ENCODE results near the gene AKAP6. TPM values are rescaled to one million over a fixed set of nuclear protein-coding genes. Genes with fewer than 3 reads are reported as not detected.

The AKAP6 gene
- total RNA-seq, 2 donors from 2014 or later = 112 to 117 TPM

DNA sequence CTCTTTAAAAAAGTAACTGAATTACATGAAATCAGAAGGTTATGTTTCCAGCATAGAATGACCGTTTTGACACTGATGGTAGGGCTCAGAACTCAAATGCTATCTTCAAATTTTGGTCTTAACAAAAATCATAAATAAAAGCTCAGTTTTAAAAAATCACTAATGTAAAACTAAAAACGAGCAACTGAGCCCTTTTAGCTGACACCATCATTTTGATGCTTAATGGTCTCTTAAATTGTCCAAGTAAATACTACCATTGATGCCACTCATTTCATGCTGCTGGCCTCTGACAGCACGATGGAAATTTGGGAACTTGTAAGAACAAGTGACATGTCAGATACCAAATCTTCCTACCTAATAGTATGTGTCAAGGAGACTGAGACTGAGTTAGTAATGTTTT lies 205.0 kb downstream of the AKAP6 start:
- TF ChIP-seq, protein P1, sequence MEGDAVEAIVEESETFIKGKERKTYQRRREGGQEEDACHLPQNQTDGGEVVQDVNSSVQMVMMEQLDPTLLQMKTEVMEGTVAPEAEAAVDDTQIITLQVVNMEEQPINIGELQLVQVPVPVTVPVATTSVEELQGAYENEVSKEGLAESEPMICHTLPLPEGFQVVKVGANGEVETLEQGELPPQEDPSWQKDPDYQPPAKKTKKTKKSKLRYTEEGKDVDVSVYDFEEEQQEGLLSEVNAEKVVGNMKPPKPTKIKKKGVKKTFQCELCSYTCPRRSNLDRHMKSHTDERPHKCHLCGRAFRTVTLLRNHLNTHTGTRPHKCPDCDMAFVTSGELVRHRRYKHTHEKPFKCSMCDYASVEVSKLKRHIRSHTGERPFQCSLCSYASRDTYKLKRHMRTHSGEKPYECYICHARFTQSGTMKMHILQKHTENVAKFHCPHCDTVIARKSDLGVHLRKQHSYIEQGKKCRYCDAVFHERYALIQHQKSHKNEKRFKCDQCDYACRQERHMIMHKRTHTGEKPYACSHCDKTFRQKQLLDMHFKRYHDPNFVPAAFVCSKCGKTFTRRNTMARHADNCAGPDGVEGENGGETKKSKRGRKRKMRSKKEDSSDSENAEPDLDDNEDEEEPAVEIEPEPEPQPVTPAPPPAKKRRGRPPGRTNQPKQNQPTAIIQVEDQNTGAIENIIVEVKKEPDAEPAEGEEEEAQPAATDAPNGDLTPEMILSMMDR (IDR thresholded peaks at IDR 0.05) = no peak
- H3K4me1 ChIP-seq = peaks cover 0 to 15% of the 10 kb centered on the region in 2 donors
- no peaks in the 10 kb centered on the region for H3K27me3 ChIP-seq
- no peak overlapping the region for H3K4me3 ChIP-seq
- no peak for DNase-seq (ENCODE audit: low spot score)
- no peak overlapping the region for H3K27ac ChIP-seq
- H3K36me3 ChIP-seq = peaks cover 6% of the 10 kb centered on the region
- no peaks in the 10 kb centered on the region for H3K9me3 ChIP-seq

DNA sequence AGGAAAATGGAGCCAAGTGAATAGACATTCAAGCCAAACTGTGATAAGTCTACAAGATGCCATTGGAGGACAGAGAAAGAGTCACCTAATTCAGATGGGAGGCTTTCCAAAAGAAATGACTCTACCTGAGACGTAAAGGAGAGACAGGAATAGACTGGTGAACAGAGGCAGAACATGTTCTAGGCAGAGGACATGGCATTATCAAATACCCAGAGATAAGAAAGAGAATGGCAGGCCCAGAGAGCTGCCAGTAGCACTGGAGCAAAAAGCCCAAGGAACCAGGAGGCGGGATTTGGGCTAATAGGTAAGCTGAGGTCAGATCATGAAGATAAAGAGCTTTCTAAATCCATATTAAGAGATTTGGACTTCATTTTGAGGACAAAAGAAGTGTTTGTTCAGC lies 207.1 kb downstream of the AKAP6 start:
- H3K9me3 ChIP-seq = no peaks in the 10 kb centered on the region
- peaks cover 0 to 15% of the 10 kb centered on the region in 2 donors for H3K4me1 ChIP-seq
- no peak for DNase-seq (ENCODE audit: low spot score)
- H3K27ac ChIP-seq = peak overlapping the region; percentile 23 to 64
- no peak overlapping the region for H3K4me3 ChIP-seq
- TF ChIP-seq, protein P1 (IDR thresholded peaks at IDR 0.05) = no peak
- H3K36me3 ChIP-seq = peaks cover 6% of the 10 kb centered on the region
- no peaks in the 10 kb centered on the region for H3K27me3 ChIP-seq

DNA sequence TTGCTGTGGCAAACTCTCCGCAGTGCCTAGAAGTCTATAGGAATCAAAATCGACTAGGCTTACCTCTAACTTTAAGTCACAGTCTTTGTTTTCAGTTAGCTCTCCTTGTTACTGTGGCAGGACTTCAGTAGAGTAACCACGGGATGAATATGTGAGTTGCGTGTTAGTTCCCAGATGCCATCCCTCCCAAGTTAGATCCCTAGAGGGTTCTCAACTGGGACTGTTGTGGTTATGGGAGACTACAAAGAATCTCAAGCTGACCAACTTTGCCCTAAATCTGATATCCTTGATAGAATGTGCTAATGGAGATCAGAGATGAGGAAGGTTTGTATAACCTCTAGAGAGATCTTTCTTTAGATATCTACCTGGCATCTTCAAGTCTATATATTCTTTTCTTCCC lies 208.1 kb downstream of the AKAP6 start:
- Histone ChIP-seq H3K4me1 (peaks cover 0 to 18% of the 10 kb centered on the region in 2 donors), H3K27me3 (no peaks in the 10 kb centered on the region), H3K4me3 (no peak overlapping the region), H3K36me3 (peaks cover 6% of the 10 kb centered on the region), H3K9me3 (no peaks in the 10 kb centered on the region), H3K27ac (no peak overlapping the region)
- TF ChIP-seq, protein P1 (IDR thresholded peaks at IDR 0.05) = no peak
- no peak for DNase-seq (ENCODE audit: low spot score)

DNA sequence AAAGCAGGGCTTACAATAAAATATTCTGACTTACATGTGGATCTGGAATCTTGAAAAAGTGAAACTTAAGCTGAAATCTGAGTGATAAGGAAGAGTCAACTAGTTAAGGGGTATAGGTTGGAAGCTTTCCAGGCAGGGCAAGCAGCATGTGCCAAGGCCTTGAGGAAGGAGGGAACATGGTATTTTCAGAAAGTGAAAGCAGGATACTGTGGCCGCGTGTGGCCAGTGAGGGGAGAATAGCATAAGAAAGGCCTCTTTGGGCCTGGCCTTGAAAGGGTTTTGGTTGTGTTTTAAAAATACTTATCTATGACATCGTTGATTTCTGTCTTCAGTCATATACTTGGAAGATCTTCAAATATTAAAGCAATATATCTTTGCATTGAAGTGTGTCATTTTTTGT lies 213.4 kb downstream of the AKAP6 start:
- DNase-seq (ENCODE audit: low spot score) = no peak
- peaks cover 7% of the 10 kb centered on the region for H3K36me3 ChIP-seq
- TF ChIP-seq, protein P1 (IDR thresholded peaks at IDR 0.05) = no peak
- H3K4me1 ChIP-seq = peaks cover 0 to 14% of the 10 kb centered on the region in 2 donors
- H3K27me3 ChIP-seq = no peaks in the 10 kb centered on the region
- no peaks in the 10 kb centered on the region for H3K9me3 ChIP-seq
- no peak overlapping the region for H3K27ac ChIP-seq
- no peak overlapping the region for H3K4me3 ChIP-seq

DNA sequence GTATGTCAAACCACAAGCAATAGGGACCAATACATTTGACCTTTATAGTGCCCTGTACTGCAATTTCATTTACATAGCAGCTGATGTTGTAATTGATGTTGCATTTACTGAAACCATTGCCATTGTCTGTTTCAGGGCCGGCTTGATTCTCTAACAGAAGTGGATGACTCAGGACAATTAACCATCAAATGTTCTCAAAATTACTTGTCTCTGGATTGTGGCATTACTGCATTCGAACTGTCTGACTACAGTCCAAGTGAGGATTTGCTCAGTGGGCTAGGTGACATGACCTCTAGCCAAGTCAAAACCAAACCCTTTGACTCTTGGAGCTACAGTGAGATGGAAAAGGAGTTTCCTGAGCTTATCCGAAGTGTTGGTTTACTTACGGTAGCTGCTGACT lies 216.0 kb downstream of the AKAP6 start:
- no peak for DNase-seq (ENCODE audit: low spot score)
- H3K27me3 ChIP-seq = no peaks in the 10 kb centered on the region
- peaks cover 7% of the 10 kb centered on the region for H3K36me3 ChIP-seq
- no peak overlapping the region for H3K4me3 ChIP-seq
- TF ChIP-seq, protein P1 (IDR thresholded peaks at IDR 0.05) = no peak
- H3K9me3 ChIP-seq = no peaks in the 10 kb centered on the region
- H3K4me1 ChIP-seq = peaks cover 0 to 14% of the 10 kb centered on the region in 2 donors
- H3K27ac ChIP-seq = no peak overlapping the region

DNA sequence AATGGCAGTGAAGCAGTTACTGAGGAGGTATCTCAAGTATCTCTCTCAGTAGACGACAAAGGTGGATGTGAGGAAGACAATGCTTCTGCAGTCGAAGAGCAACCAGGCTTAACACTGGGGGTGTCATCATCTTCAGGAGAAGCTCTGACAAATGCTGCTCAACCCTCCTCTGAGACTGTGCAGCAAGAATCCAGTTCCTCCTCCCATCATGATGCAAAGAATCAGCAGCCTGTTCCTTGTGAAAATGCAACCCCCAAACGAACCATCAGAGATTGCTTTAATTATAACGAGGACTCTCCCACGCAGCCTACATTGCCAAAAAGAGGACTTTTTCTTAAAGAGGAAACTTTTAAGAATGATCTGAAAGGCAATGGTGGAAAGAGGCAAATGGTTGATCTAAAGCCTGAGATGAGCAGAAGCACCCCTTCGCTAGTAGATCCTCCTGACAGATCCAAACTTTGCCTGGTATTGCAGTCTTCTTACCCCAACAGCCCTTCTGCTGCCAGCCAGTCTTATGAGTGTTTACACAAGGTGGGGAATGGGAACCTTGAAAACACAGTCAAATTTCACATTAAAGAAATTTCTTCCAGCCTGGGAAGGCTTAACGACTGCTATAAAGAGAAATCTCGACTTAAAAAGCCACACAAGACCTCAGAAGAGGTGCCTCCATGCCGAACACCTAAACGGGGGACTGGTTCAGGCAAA lies 216.6 kb downstream of the AKAP6 start:
- no peak for DNase-seq (ENCODE audit: low spot score)
- Histone ChIP-seq H3K36me3 (peaks cover 7% of the 10 kb centered on the region), H3K4me1 (peaks cover 0 to 14% of the 10 kb centered on the region in 2 donors), H3K27ac (peak overlapping the region in 1 of 2 donors; percentile 21), H3K9me3 (no peaks in the 10 kb centered on the region), H3K4me3 (no peak overlapping the region), H3K27me3 (no peaks in the 10 kb centered on the region)
- TF ChIP-seq, protein P1 (IDR thresholded peaks at IDR 0.05) = no peak

All from right atrium auricular region (tissue), 2 donors.